BLaER1 treated with 17β-estradiol and CSF1 and Interleukin-3, amounts not matched to agents 10 nM and 100 nM (cell line): ENCODE measurements around the gene SCRG1.

Experiments
- H3K27ac ChIP-seq, 11 experiments: shearing (Covaris generic); formaldehyde crosslinking; 2 replicates each; pipeline ENCODE4 v1.8.1; 2022
- H3K27me3 ChIP-seq, 11 experiments: shearing (Covaris generic); formaldehyde crosslinking; 2 replicates each; pipeline ENCODE4 v1.8.1; 2022
- H3K36me3 ChIP-seq, 11 experiments: shearing (Covaris generic); formaldehyde crosslinking; 2 replicates each; pipeline ENCODE4 v1.8.1; 2022
- H3K4me1 ChIP-seq, 10 experiments: shearing (Covaris generic); formaldehyde crosslinking; 2 replicates each; pipeline ENCODE4 v1.8.1; 2022
- H3K4me2 ChIP-seq, 11 experiments: shearing (Covaris generic); formaldehyde crosslinking; 2 replicates each; pipeline ENCODE4 v1.8.1; 2022
- H3K4me3 ChIP-seq, 10 experiments: shearing (Covaris generic); formaldehyde crosslinking; 2 replicates each; pipeline ENCODE4 v1.8.1; 2022
- H3K9ac ChIP-seq, 11 experiments: shearing (Covaris generic); formaldehyde crosslinking; 2 replicates each; pipeline ENCODE4 v1.8.1; 2022
- H3K9me3 ChIP-seq, 11 experiments: shearing (Covaris generic); formaldehyde crosslinking; replicated peaks in 1 of 11; 2 replicates each; pipeline ENCODE4 v1.8.1; 2022
- H4K20me1 ChIP-seq, 11 experiments: shearing (Covaris generic); formaldehyde crosslinking; 2 replicates each; pipeline ENCODE4 v1.8.1; 2022
- Cebpa-rat ChIP-seq, 11 experiments: shearing (Covaris generic); IDR thresholded peaks; 2 replicates each; pipeline ENCODE4 v1.8.1; 2022

Gene SCRG1

GRCh38 chr4:173398779-173399415 is at the start of gene SCRG1:
TSS of gene SCRG1 (minus strand) at chr4:173399116. CDS start at chr4:173391414, 7,702 bp downstream.
- H3K4me2 ChIP-seq = no peak within 1 kb of the TSS

GRCh38 chr4:173448103-173448502 is 49.2 kb upstream of the SCRG1 start:
- no peak overlapping the region for H3K4me2 ChIP-seq
- H3K27ac ChIP-seq = no peak overlapping the region

More at GRCh38 chr4:173398779-173399415, at the start of gene SCRG1:
- Histone ChIP-seq H3K9me3 (peaks cover 0 to 4% (median 0%) of the 10 kb centered on the region in 11 experiments; a peak in 2 of 22 replicates), H3K27me3 (no peaks in the 10 kb centered on the region), H3K4me1 (peaks cover 0 to 7% (median 2%) of the 10 kb centered on the region in 10 experiments; a peak in 4 of 20 replicates), H3K27ac (no peak within 1 kb of the TSS), H3K36me3 (peaks cover 26 to 45% (median 35%) of the 10 kb centered on the region in 11 experiments), H3K4me3 (no peak within 1 kb of the TSS), H4K20me1 (no peaks in the 10 kb centered on the region), H3K9ac (no peak within 1 kb of the TSS)
- TF ChIP-seq Cebpa-rat (IDR thresholded peaks at IDR 0.05) = no peak

GRCh38 chr4:173446416-173446815 is 47.5 kb upstream of the SCRG1 start:
- H4K20me1 ChIP-seq = no peaks in the 10 kb centered on the region
- H3K27ac ChIP-seq = no peak overlapping the region
- H3K36me3 ChIP-seq = peaks cover 5 to 58% (median 33%) of the 10 kb centered on the region in 11 experiments; a peak in 16 of 22 replicates
- H3K4me3 ChIP-seq = no peak overlapping the region
- no peak overlapping the region for H3K4me2 ChIP-seq
- TF ChIP-seq Cebpa-rat (IDR thresholded peaks at IDR 0.05) = no peak
- no peak overlapping the region for H3K9ac ChIP-seq
- H3K9me3 ChIP-seq = peaks cover 0 to 5% (median 0%) of the 10 kb centered on the region in 11 experiments; a peak in 2 of 22 replicates
- no peaks in the 10 kb centered on the region for H3K27me3 ChIP-seq
- H3K4me1 ChIP-seq = peaks cover 0 to 15% (median 0%) of the 10 kb centered on the region in 10 experiments; a peak in 4 of 20 replicates

More at GRCh38 chr4:173448103-173448502, 49.2 kb upstream of the SCRG1 start:
- peaks cover 0 to 15% (median 0%) of the 10 kb centered on the region in 10 experiments; a peak in 4 of 20 replicates for H3K4me1 ChIP-seq
- no peak overlapping the region for H3K4me3 ChIP-seq
- peaks cover 5 to 57% (median 23%) of the 10 kb centered on the region in 11 experiments; a peak in 15 of 22 replicates for H3K36me3 ChIP-seq
- no peaks in the 10 kb centered on the region for H3K27me3 ChIP-seq
- no peak overlapping the region for H3K9ac ChIP-seq
- TF ChIP-seq Cebpa-rat (IDR thresholded peaks at IDR 0.05) = no peak
- no peaks in the 10 kb centered on the region for H4K20me1 ChIP-seq
- peaks cover 0 to 5% (median 0%) of the 10 kb centered on the region in 11 experiments; a peak in 2 of 22 replicates for H3K9me3 ChIP-seq

- Histone ChIP-seq H3K9me3 (peaks cover 0 to 7% (median 0%) of the 10 kb centered on the region in 11 experiments; a peak in 8 of 22 replicates), H3K36me3 (peaks cover 11 to 65% (median 36%) of the 10 kb centered on the region in 11 experiments; a peak in 19 of 22 replicates), H4K20me1 (no peaks in the 10 kb centered on the region), H3K27me3 (no peaks in the 10 kb centered on the region), H3K9ac (no peak overlapping the region), H3K4me2 (no peak overlapping the region), H3K4me1 (peaks cover 0 to 15% (median 0%) of the 10 kb centered on the region in 10 experiments; a peak in 4 of 20 replicates), H3K4me3 (no peak overlapping the region), H3K27ac (peak overlapping the region in 1 of 11 experiments; percentile 48; a peak in 1 of 22 replicates)
- no peak for TF ChIP-seq Cebpa-rat (IDR thresholded peaks at IDR 0.05)
Observed at GRCh38 chr4:173443121-173443520, 44.2 kb upstream of the SCRG1 start.

GRCh38 chr4:173442223-173442932 is 43.5 kb upstream of the SCRG1 start:
- Histone ChIP-seq H3K9ac (no peak overlapping the region), H3K36me3 (peaks cover 12 to 67% (median 42%) of the 10 kb centered on the region in 11 experiments; a peak in 20 of 22 replicates), H4K20me1 (no peaks in the 10 kb centered on the region), H3K4me1 (peaks cover 0 to 15% (median 0%) of the 10 kb centered on the region in 10 experiments; a peak in 4 of 20 replicates), H3K4me2 (no peak overlapping the region), H3K4me3 (no peak overlapping the region), H3K9me3 (peaks cover 0 to 7% (median 0%) of the 10 kb centered on the region in 11 experiments; a peak in 8 of 22 replicates), H3K27ac (no peak overlapping the region), H3K27me3 (no peaks in the 10 kb centered on the region)
- TF ChIP-seq Cebpa-rat (IDR thresholded peaks at IDR 0.05) = no peak

- Histone ChIP-seq H3K9ac (no peak overlapping the region), H3K9me3 (peaks cover 0 to 7% (median 0%) of the 10 kb centered on the region in 11 experiments; a peak in 8 of 22 replicates), H3K27ac (no peak overlapping the region), H3K4me1 (peaks cover 0 to 15% (median 0%) of the 10 kb centered on the region in 10 experiments; a peak in 4 of 20 replicates), H3K4me2 (no peak overlapping the region), H3K27me3 (no peaks in the 10 kb centered on the region), H3K36me3 (peaks cover 12 to 75% (median 47%) of the 10 kb centered on the region in 11 experiments; a peak in 20 of 22 replicates), H3K4me3 (no peak overlapping the region), H4K20me1 (no peaks in the 10 kb centered on the region)
- no peak for TF ChIP-seq Cebpa-rat (IDR thresholded peaks at IDR 0.05)
Observed at GRCh38 chr4:173440888-173441287, 42.0 kb upstream of the SCRG1 start.

DNA sequence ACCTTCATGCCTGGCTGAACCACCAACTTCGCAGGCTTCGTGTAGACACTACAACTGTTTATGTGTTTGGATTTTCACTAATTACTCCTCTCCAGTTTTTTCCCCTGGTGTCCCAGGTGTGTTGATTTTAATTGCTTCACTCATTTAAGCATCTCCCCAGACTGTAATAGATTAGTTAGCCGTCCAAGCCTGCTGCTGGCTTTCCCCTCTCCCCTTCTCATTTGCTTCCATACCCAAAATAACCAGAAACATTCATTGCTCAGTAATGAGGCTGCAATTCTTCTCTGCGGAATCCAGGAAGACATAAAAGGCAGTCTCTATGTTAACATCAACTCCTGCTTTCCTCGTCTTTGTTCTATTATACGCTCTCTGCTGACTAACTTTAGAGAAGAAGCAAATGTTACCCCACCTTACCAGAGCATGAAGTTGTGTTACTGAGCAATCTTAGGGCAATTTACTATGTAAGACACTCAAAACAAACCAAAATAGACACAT is 37.9 kb upstream of the SCRG1 start:
- H3K4me2 ChIP-seq = no peak overlapping the region

DNA sequence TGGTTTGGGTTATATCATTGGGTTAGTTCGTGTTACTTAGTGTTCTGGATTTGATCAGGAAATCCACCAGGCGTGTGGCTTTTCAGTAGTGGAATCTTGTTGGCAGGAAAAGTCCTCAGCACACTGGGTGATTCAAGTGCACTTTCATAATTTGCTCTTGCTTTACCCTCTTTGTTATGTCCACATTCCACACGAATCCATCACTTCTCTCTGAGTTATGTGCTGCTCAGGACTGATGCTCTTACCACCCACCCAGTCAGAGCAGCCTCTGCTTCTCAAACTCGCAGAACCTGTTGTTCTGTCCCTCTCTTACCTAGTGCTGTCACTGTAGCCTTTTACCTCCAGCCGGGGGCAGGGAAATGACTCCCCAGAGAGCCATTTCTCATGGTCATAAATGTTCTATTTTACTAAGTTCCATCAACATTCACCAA is 37.2 kb upstream of the SCRG1 start:
- no peak for TF ChIP-seq Cebpa-rat (IDR thresholded peaks at IDR 0.05)
- Histone ChIP-seq H3K4me3 (no peak overlapping the region), H3K36me3 (peaks cover 12 to 53% (median 22%) of the 10 kb centered on the region in 11 experiments; a peak in 17 of 22 replicates), H3K27ac (no peak overlapping the region), H3K9me3 (peaks cover 0 to 13% (median 6%) of the 10 kb centered on the region in 11 experiments; a peak in 16 of 22 replicates), H3K4me1 (peaks cover 0 to 33% (median 13%) of the 10 kb centered on the region in 10 experiments; a peak in 11 of 20 replicates), H4K20me1 (no peaks in the 10 kb centered on the region), H3K4me2 (no peak overlapping the region), H3K9ac (no peak overlapping the region), H3K27me3 (no peaks in the 10 kb centered on the region)

More for the DNA sequence above, 37.9 kb upstream of the SCRG1 start:
- H3K36me3 ChIP-seq = peaks cover 12 to 58% (median 25%) of the 10 kb centered on the region in 11 experiments; a peak in 18 of 22 replicates
- TF ChIP-seq Cebpa-rat (IDR thresholded peaks at IDR 0.05) = no peak
- H3K4me1 ChIP-seq = peaks cover 0 to 33% (median 13%) of the 10 kb centered on the region in 10 experiments; a peak in 11 of 20 replicates
- no peak overlapping the region for H3K9ac ChIP-seq
- H3K27me3 ChIP-seq = no peaks in the 10 kb centered on the region
- H3K9me3 ChIP-seq = peaks cover 0 to 7% (median 0%) of the 10 kb centered on the region in 11 experiments; a peak in 7 of 22 replicates
- no peak overlapping the region for H3K27ac ChIP-seq
- no peaks in the 10 kb centered on the region for H4K20me1 ChIP-seq
- H3K4me3 ChIP-seq = no peak overlapping the region
